GM18502 (cell line): ENCODE data around the gene UPP2.

Experiments used
- ATAC-seq: cut with Tn5 transposase; IDR thresholded peaks from one replicate; pipeline ENCODE4 v1.9.1; 2021; ENCODE audit warnings: mild to moderate bottlenecking; ENCODE audit not compliant: unreplicated experiment, poor library complexity

Gene UPP2

DNA sequence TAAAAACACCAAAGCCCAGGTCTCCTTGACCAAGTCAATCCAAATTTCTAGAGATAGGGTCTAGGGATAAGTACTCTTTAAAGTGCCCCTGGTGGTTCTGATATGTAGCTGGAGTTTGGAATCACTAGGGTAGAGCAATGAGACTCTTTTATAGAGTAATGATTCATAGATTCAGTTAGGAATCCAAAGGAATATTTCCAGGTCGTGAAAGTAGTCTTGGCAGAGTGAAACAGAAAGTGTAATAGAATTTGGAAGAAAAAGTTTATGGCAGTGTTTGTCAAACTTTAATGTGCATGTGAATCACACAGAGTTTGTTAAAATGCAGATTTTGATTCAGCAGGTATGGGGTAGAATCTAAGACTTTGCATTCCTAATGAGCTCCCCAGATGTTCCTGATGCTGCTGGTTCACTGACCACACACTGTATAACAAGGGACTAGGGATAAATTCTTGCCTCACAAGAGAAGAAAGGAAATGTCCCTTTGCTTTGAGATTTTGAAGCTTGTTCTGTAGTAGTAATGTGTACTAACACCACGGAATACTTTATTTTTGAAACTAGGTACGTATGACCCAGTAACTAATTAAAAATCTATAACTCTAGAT is 1.8 kb downstream of the UPP2 start:
- ATAC-seq, result no peak

DNA sequence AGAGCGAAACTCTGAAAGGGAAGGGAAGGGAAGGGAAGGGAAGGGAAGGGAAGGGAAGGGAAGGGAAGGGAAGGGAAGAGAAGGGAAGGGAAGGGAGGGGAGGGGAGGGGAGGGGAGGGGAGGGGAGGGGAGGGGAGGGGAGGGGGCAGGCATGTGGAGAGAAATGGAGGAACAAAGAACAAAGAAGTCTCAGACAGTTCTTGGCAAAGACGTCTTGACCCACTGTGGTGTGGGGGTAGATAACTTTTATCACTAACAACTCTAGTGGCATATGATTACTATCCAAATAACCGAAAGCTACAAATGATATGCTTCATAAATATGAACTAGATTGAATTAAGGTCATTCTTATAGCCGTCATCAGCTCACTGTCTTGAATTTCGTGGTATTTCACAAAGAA is 3.2 kb downstream of the UPP2 start:
- ATAC-seq, result no peak

- no peak for ATAC-seq
Observed at GRCh38 chr2:158112992-158113391, 11.3 kb downstream of the UPP2 start.

DNA sequence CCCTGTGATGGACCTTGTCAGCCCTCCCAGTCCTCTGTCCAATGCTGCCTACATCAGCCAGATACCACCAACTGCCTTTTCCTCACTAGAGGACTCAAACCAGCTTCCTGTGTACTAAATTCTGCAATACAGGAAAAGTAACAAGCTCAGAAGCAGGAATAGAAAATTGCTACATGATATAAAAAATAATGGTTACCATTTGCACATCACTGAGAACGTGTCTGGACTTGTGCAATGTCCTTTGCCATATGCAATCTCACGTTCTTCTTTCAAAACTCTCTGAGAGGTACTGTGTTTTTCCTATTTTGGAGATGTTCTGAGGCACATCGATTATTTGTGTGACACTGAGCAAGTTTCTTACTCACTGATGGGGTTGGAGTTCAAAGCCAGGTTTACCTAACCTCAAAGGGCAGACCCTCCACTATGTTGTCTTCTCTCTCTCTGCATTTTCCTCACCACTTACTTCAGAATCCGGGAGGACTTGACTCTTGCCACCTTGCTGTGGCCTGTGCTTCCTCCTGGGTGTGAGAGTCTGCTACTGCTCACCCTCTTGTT is 12.1 kb downstream of the UPP2 start:
- ATAC-seq, result no peak

DNA sequence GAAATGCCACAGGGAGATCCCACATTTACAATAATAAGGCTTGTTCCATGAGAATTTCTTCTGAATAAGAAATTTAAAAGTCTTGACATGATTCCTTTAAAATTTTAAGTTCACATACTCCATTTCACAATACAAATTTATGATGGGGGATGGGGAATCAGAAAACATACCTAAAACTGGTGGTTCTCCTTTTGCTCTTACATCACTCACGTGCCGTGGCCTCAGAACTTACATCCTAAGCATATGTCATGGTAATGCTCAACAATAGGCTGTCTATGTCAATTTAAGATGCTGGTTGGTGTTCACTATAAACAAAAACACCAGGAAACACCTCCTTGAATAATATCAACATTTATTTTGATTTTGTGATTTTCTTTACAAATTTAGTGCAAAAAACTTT is 12.8 kb downstream of the UPP2 start:
- no peak for ATAC-seq

- ATAC-seq, result no peak
Observed at GRCh38 chr2:158115202-158115767, 13.6 kb downstream of the UPP2 start.

DNA sequence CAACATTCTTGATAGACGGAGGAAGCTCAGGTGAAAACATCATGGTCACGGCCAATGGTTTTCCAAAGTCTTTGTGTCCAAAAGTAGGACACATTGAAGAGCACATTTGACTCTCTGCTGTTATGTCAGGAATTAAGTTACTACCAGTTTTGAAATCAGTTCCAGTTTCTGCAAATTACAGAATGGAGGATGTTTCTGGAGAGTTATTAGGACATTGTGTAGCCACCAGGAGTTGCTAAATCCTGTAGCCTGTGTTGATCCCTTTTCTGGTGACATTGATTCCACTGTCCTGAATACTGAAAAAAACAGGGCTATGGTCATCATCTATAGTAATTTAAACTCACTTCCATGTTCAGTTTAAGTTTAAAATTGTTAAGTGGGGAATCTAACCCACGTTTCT is 15.3 kb downstream of the UPP2 start:
- ATAC-seq, result no peak

DNA sequence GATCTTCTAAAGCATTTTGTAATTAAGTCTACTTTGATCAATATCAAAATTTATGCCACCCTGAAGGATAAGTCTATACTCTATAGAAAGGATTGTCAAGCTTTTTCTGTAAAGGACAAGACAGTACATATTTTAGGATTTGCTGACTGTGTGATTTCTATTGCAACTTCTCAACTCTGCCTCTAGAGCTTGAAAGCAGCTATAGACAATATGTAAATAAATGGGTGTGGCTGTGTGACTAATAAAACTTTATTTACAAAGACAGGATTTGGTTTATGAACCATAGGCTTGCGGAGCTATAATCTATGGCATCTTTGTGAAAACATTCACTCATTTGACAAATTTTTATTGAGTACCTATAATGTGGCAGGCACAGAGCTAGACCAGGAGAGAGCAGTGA is 18.4 kb downstream of the UPP2 start:
- no peak for ATAC-seq

GRCh38 chr2:158120664-158121641 is 19.3 kb downstream of the UPP2 start:
- ATAC-seq, result no peak

GRCh38 chr2:158124896-158125295 is 23.2 kb downstream of the UPP2 start:
- no peak for ATAC-seq

GRCh38 chr2:158125756-158126498 is 24.3 kb downstream of the UPP2 start:
- ATAC-seq, result no peak

DNA sequence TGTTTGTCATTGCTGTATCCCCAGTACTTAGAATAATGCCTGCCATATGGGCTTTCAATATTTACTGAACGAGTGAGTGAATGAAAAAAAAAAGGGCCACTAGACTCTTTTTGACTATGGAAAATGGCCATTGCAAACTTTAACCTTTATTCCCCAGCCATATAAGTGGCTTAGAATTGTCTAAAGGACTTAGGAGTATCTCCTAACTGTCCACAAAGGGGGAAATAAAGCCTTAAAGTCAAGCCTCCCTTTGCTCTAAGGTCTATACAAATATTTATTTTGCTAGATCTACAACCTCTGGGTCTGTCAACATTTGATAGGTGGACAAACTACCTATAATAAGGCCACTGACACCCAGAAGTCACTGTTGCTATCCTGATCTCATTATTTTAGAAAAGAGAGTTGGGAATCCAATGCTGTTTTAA is 25.7 kb downstream of the UPP2 start:
- no peak for ATAC-seq

- ATAC-seq, result no peak
Observed at GRCh38 chr2:158128168-158128973, 26.7 kb downstream of the UPP2 start.

DNA sequence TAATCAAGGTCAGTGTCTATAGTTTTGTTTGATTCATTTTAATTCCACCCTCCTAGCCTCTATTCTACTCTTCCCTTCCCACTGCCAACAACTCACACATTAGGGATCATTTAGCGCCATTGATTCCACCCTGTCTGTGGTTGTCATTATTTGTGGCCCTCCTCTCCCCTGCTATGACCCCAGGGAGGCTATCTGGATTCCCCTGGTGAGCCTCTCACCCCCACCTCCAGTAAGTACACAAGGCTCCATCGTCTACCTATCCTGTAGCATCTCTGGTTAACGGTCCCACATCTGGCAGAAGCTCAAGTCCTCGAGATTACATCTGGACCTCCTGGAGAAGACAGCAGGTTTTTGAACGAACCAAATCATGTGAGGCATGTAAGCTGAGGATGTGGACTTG is 27.4 kb downstream of the UPP2 start:
- ATAC-seq, result no peak

- no peak for ATAC-seq
Observed at GRCh38 chr2:158130832-158131473, 29.3 kb downstream of the UPP2 start.

GRCh38 chr2:158131483-158131912 is 29.8 kb downstream of the UPP2 start:
- ATAC-seq, result no peak

DNA sequence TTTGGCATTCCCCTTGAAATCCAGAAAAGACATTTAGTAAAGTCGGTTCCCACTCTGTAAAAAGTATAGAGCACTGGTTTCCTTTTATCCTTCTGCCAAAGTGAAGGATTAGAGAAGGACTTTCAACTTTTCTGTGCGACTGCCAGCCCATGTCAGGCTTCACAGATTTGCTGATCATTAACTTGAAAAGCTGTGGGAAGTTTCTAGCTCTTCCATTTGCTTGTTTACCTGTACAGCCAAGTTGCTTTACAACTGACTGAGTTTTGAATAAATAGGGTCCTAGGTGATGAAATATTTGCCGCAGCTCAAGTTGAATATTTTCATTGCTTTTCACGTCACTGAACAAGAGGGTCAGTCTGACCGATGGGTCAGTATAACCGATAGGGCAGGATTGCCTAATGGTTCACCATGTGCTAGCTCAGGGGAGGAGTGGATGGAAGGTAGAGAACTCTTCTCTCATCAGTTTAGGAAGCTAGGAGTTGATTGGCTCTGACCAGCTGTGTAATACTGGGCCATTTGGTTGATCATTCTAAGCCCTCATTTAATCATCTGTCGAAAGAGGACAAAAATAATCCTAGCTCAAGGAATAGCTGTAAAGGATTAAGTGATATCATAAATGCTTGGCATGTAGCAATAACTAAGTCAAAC is 30.4 kb downstream of the UPP2 start:
- no peak for ATAC-seq

GRCh38 chr2:158134055-158134454 is 32.4 kb downstream of the UPP2 start:
- ATAC-seq, result no peak

- ATAC-seq, result no peak
Observed at GRCh38 chr2:158134655-158135054, 33.0 kb downstream of the UPP2 start.
